C4-2B (cell line): ENCODE results near the gene FHAD1.

Source experiments
- H3K27ac ChIP-seq: fragments of 450-650 bp; 2 replicates; pipeline ENCODE4 v1.5.1; 2017
- ZFX ChIP-seq: fragments of 450-650 bp; IDR thresholded peaks from 2 replicates; pipeline ENCODE4 v1.6.1; 2017
- TF ChIP-seq, protein P1 (sequence below): fragments of 450-650 bp; conservative IDR thresholded peaks from 2 replicates; pipeline ENCODE4 v1.5.1; 2017; ENCODE audit warnings: mild to moderate bottlenecking

The FHAD1 gene

DNA sequence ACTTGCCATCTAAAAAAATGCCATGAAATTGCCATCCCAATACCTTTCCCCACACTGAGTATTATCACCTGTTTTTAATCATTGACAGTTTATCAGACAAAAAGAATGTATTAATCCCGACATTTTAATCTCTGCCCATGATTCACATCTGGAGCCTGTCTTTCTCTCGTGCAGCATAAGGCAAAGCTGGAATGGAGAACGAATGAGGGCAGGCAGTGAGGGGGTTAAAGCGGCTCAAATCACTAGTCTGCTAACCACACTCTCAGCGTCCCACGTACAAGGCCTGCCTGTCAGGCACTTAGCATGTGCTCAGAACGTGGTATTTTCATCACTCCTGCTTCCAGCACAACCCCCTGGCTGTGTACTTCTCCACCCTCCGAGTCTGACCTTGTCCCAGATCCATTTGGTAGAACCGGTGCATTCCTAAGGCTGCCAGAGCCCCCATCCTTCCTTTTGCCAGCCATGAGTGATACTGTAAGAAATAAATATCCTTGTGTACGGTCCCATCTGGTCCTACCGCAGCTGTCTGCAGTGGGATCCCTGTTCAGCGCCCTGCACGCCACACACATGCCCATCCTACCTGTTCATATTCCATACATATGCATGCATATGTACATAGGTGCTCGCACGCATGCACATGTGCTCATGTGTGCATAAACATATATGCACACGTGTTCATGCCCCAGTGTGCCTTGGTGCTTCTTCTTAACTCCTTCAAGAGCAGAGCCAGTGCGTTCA is 34.6 kb upstream of the FHAD1 start:
- no peak overlapping the region for H3K27ac ChIP-seq
- TF ChIP-seq ZFX = no peak
- TF ChIP-seq, protein P1, sequence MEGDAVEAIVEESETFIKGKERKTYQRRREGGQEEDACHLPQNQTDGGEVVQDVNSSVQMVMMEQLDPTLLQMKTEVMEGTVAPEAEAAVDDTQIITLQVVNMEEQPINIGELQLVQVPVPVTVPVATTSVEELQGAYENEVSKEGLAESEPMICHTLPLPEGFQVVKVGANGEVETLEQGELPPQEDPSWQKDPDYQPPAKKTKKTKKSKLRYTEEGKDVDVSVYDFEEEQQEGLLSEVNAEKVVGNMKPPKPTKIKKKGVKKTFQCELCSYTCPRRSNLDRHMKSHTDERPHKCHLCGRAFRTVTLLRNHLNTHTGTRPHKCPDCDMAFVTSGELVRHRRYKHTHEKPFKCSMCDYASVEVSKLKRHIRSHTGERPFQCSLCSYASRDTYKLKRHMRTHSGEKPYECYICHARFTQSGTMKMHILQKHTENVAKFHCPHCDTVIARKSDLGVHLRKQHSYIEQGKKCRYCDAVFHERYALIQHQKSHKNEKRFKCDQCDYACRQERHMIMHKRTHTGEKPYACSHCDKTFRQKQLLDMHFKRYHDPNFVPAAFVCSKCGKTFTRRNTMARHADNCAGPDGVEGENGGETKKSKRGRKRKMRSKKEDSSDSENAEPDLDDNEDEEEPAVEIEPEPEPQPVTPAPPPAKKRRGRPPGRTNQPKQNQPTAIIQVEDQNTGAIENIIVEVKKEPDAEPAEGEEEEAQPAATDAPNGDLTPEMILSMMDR = no peak

DNA sequence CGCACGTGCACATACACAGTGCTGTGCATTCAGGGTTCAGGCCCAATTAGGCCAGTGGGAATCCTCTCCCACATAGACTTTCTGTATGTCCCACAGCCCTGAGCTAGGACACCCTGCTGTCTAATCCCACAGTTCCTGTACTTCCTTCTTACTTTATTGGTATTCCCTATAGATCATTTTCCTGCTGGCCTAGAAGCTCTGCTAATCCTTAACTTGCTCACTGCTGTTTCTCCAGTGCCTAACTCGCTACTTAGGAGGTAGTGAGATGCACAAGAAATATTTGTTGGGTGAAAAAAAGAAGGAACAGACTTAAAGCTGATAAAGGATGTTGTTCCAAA is 34.1 kb upstream of the FHAD1 start:
- no peak overlapping the region for H3K27ac ChIP-seq
- no peak for TF ChIP-seq ZFX
- TF ChIP-seq, protein P1 = no peak

DNA sequence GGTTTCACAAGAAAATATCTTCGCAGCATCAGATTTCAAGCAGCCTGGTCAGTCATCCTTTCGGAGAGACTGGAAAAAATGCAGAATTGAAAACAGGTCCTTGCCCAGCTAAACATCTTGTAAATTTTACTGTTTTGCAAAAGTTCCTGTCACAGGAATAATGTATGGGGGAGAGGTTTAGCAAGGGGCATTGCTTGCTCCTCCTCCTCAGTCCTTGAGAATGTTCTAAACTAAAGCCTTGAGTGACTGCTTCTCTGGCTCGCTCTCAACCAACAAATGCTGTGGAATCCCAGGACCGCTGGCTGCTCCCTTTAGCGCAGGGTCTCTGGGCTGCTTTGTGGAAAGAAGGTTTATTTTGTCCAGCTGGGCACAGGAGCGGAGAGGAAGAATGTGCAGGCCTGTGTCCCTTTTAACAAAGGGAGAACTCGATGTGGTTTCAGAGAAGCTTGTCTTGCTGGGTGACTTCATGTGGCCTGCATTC is 33.6 kb upstream of the FHAD1 start:
- TF ChIP-seq, protein P1 = no peak
- no peak for TF ChIP-seq ZFX
- no peak overlapping the region for H3K27ac ChIP-seq

DNA sequence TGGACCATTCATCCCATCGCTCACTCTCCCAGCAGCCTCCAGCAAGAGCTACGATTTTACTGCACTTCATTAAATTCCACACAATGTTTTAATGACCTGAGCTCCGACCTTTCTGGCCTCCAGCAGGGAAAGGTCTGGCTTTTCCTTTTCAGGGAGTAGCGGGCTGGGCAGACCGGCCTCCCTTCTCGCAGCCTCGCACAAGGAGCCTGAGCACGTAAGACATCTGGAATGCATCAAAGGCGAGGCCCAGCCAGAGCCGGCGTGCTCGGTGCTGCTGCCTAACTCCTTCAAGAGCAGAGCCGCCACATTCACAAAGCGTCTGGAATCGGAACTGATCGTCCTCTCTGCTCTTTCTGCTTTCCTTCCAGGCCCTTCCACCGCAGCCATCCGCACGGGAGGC is 32.5 kb upstream of the FHAD1 start:
- TF ChIP-seq ZFX = no peak
- TF ChIP-seq, protein P1 = no peak
- no peak overlapping the region for H3K27ac ChIP-seq

DNA sequence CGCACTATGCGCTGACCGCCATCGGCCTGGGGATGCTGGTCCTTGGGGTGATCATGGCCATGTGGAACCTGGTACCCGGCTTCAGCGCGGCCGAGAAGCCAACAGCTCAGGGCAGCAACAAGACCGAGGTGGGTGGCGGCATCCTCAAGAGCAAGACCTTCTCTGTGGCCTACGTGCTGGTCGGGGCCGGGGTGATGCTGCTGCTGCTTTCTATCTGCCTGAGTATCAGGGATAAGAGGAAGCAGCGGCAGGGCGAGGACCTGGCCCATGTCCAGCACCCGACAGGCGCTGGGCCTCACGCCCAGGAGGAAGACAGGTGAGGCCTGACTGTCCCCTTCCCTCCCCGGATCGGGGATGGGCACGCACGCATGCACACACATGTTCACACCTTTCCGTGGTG is 31.9 kb upstream of the FHAD1 start:
- no peak overlapping the region for H3K27ac ChIP-seq
- no peak for TF ChIP-seq ZFX
- TF ChIP-seq, protein P1 = no peak

DNA sequence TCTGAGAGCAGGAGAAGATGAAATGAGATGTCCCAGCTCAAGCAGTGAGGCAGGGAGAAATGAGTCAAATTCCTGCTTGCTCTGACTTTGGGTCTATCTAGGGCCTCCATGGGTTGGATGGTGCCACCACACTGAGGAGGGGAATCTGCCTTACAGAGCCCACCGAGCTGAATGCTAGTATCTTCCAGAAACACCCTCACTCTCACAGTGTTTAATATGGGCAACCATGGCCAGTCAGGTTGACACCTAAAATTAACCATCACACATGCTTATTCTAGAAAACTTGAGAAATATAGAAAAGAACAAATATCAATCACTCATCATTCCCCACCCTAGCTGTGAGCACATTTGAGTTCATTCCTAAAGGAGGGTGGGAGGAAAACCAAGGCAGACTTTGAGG is 29.4 kb upstream of the FHAD1 start:
- no peak overlapping the region; the same call in 1 of the 2 replicates for H3K27ac ChIP-seq
- TF ChIP-seq, protein P1 = no peak
- TF ChIP-seq ZFX = no peak

DNA sequence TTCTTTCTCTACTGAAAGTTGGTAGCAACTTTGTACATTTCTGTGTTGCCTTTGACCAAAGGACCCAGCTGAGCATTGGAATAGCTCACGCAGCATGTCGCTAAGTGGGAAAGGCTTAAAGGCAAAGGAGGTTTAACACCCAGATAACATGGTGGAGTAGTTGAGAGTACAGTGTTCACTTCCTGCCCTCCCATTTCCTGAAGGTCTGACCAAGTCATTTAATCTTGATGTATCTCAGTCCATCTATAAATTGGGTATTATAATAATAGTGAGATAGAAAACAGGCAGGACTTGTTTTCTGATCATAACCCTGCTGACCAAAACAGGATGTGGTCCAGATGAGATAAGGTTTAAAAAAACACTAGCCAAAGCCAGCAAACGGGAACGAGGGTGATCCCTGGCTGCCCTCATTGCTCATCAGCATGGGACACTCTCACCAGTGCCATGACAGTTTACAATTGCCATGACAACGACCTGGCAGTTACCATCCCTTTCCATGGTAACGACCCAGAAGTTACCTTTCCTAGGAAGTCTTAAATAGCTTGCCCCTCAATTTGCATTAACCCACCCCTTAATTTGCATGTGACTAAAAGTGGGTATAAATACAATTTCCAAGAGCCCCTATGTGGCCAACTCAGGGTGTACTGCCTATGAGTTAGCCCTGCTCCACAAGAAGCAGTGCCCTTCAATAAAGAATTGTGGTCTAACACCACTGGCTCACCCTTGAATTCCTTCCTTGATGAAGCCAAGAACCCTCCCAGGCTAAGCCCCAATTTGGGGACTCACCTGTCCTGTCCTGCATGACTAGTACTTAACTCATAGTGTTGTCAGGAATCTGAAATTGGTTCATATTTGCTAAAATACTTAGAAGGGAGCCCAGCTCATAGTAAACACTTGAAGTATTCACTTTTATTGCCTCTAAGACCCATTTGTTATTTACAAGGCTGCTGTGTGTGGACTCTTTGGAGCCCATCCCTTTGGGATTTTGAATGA is 28.4 kb upstream of the FHAD1 start:
- no peak overlapping the region; the same call in 1 of the 2 replicates for H3K27ac ChIP-seq
- TF ChIP-seq, protein P1 = no peak
- no peak for TF ChIP-seq ZFX
